HEK293T (cell line): ENCODE measurements around the gene CASP8AP2.

Source experiments
- BHLHE40 ChIP-seq: fragments of 450-650 bp; IDR thresholded peaks from 2 replicates; pipeline ENCODE4 v1.6.1; 2016; ENCODE audit warnings: mild to moderate bottlenecking, moderate library complexity, borderline replicate concordance
- ELF4 ChIP-seq: fragments of 450-650 bp; IDR thresholded peaks from 2 replicates; pipeline ENCODE4 v1.6.1; 2017; ENCODE audit warnings: antibody characterized with exemption
- FOXM1 ChIP-seq: fragments of 450-650 bp; IDR thresholded peaks from 2 replicates; pipeline ENCODE4 v1.6.1; 2017; ENCODE audit warnings: mild to moderate bottlenecking, borderline replicate concordance
- HDGF ChIP-seq: fragments of 450-650 bp; IDR thresholded peaks from 2 replicates; pipeline ENCODE4 v1.6.1; 2017; ENCODE audit warnings: antibody characterized with exemption, borderline replicate concordance
- PKNOX1 ChIP-seq: fragments of 450-650 bp; IDR thresholded peaks from 2 replicates; pipeline ENCODE4 v1.6.1; 2016
- SP1 ChIP-seq: fragments of 450-650 bp; IDR thresholded peaks from 2 replicates; pipeline ENCODE4 v1.6.1; 2017
- SUZ12 ChIP-seq: fragments of 450-650 bp; IDR thresholded peaks from 2 replicates; pipeline ENCODE4 v1.6.1; 2016; ENCODE audit warnings: mild to moderate bottlenecking
- TARDBP ChIP-seq: fragments of 450-650 bp; IDR thresholded peaks from 2 replicates; pipeline ENCODE4 v1.6.1; 2016
- ZNF384 ChIP-seq: fragments of 450-650 bp; IDR thresholded peaks from 2 replicates; pipeline ENCODE4 v1.6.1; 2016

- TF ChIP-seq TARDBP (no peak), ELF4 (no peak), HDGF (no peak), BHLHE40 (no peak), ZNF384 (no peak), FOXM1 (no peak), PKNOX1 (no peak), SP1 (no peak), SUZ12 (no peak)
Observed at GRCh38 chr6:89887452-89888137, 57.9 kb downstream of the CASP8AP2 start.
